Stimulated activated CD8-positive, alpha-beta memory T cell treated with anti-CD3 and anti-CD28 coated beads, Interleukin-2, amount 100 ng/mL, for 48 hours (primary cell): ENCODE measurements around the gene ZNF532.
"Not testable (repeated sequence)": the region's sequence is repeated elsewhere in the genome, so short reads cannot be mapped to it uniquely, and the experiment has no call there.

Experiments used
- DNase-seq, 2 donors: peaks; one replicate each; pipeline ENCODE4 v3.0.0-alpha.2; 2020; ENCODE audit warnings: low read depth in 2 of 2

ZNF532 gene

DNA sequence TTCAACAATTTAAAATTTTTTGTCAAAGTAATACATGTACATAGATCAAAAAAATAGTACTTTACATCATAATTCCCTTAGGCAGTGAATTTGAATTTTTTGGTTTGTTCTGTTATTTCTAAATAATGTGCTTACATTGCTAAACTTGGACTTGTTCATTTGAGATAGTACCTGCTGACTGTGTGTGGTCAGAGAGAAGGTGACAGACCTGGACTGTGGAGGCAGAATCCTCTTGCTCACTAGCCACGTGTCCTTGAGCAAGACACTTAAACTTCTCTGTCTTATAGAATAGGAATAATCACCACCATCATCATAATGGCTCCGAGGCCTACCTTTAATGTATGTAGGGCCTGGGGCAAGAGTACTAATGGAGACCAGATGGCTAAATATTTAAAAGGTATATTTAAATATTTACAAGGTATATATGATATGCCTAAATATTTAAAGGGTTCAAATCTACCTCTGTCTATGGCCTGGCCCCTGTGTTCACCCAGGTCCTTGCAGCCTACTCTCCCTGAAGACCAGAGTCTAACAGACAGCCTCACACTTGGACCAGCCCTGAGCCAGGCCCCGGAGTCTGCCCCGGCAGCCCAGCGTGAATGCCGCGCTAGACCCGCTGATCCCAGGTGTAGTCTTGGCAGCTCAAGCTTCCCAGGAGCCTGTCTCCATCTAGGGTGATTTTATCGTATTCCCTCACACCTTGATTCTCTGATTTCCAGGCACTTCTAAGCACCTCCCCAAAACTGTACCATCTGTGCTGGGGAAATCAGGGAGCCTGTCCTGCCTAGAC lies 33.5 kb downstream of the ZNF532 start:
- DNase-seq = no peak

GRCh38 chr18:58900015-58900649 lies 35.5 kb downstream of the ZNF532 start:
- no peak for DNase-seq

GRCh38 chr18:58901143-58901542 lies 36.5 kb downstream of the ZNF532 start:
- no peak for DNase-seq

DNA sequence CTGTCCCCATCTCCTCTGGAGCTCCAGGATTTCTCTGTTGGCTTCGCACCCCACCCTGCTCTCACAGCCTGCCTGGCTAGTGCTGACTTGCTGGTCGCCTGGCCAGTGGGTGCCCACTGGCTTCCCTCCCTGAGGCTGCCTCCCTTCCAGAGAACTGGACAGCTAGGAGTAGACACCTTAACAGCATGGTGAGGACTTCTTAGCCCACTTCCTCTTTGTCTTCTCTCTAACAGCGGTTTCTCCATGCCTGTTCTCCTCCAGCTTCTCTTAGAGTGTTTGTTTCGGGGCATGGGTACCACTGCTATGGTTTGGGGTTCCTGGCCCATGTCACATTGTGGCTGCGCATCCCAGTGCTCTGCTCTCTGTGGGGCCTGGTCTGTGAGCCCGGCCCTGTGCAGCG lies 37.1 kb downstream of the ZNF532 start:
- DNase-seq = no peak

- no peak for DNase-seq
Measured at GRCh38 chr18:58902961-58903360, 38.3 kb downstream of the ZNF532 start.

- DNase-seq = no peak
Measured at GRCh38 chr18:58903533-58903932, 38.9 kb downstream of the ZNF532 start.

GRCh38 chr18:58905777-58906428 lies 41.2 kb downstream of the ZNF532 start:
- no peak for DNase-seq

- no peak for DNase-seq
Measured at GRCh38 chr18:58908006-58908405, 43.3 kb downstream of the ZNF532 start.

DNA sequence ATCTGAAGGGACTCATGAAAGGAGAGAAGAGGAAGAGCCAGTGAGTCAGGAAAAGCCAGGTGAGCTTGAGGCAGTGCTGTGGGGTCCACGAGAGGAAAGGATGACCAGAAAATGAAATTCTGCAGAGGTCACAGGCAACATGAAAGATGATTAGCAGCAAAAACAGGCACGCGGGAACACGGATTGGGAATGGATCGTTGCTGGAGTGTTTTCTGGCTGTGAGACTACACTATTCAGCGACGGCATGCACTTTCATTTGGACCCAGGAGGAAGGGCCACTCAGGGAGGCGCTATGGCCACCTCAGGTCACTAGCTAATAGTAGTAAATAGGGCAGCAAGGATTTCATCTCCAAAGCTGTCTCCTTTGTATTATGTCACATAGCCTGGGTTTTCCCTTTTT lies 44.8 kb downstream of the ZNF532 start:
- no peak for DNase-seq

GRCh38 chr18:58911241-58911640 lies 46.6 kb downstream of the ZNF532 start:
- DNase-seq = no peak

GRCh38 chr18:58911766-58912165 lies 47.1 kb downstream of the ZNF532 start:
- DNase-seq = no peak

GRCh38 chr18:58915006-58915799 lies 50.5 kb downstream of the ZNF532 start:
- no peak for DNase-seq

DNA sequence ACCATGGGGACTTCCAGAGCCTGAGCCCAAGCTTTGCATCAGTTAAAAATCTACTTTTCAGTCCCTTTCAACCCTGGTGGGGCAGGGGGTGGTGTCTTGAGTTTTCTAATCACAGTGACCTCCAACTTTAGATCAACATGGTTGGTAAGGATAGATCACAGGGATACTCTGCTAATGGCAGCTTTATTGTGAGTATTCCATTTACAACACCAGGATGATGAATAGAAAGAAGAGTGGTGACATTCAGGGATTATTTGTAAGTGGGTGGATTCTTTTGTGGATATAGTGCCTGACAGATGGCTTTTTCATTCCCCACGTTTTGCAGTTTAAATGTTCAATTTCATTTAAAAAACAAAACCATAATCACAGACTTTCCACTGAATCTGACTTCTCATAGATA lies 51.3 kb downstream of the ZNF532 start:
- DNase-seq = no peak

DNA sequence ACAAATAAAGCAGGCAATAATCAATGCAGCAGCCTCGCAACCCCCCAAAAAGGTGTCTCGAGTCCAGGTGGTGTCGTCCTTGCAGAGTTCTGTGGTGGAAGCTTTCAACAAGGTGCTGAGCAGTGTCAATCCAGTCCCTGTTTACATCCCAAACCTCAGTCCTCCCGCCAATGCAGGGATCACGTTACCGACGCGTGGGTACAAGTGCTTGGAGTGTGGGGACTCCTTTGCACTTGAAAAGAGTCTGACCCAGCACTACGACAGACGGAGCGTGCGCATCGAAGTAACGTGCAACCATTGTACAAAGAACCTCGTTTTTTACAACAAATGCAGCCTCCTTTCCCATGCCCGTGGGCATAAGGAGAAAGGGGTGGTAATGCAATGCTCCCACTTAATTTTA lies 55.3 kb downstream of the ZNF532 start:
- not testable (repeated sequence) for DNase-seq

- DNase-seq = no peak
Measured at GRCh38 chr18:58922995-58923394, 58.3 kb downstream of the ZNF532 start.

- DNase-seq = no peak
Measured at GRCh38 chr18:58924473-58924872, 59.8 kb downstream of the ZNF532 start.

DNA sequence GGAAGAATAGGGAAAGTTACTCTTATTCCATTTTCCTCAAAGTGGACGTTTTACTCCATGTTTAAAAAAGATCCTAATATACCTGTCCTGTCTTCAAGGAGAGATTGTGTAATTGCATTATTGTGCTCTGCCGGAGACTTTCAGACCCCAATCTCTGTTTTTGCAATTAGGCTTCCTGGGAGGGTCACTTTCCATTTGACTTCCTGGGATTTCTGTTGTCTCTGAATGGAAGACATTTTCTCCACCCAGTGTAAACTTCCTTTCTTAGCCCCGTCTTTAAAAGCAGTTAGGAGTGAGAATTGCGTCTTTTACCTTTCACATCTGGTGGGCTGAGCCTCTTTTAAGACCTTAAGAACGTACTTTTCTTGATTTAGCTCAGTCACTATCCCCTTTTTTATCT lies 63.0 kb downstream of the ZNF532 start:
- no peak for DNase-seq

GRCh38 chr18:58928386-58928785 lies 63.7 kb downstream of the ZNF532 start:
- DNase-seq = no peak

GRCh38 chr18:58929206-58929605 lies 64.5 kb downstream of the ZNF532 start:
- no peak for DNase-seq

DNA sequence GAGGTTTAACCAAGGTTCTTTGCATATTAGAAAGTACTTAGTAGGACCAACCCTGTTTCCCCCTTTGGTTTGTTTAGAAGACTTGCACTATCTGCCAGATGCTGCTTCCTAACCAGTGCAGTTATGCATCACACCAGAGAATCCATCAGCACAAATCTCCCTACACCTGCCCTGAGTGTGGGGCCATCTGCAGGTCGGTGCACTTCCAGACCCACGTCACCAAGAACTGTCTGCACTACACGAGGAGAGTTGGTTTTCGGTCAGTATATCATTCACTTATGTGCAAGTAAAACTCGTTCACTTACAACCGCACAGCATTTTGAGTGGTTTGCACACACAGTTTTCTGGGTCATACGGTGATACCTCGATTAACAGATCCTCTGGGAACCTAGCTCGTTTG lies 69.7 kb downstream of the ZNF532 start:
- DNase-seq = no peak

- no peak for DNase-seq
Measured at GRCh38 chr18:58934933-58935577, 70.4 kb downstream of the ZNF532 start.
